Testis (tissue), 3 donors: Measurements from ENCODE around the gene ISY1. TPM values are rescaled to one million over a fixed set of nuclear protein-coding genes. Genes with fewer than 3 reads are reported as not detected.
"Not testable (repeated sequence)": the region's sequence is repeated elsewhere in the genome, so short reads cannot be mapped to it uniquely, and the experiment has no call there.

Source experiments
- DNase-seq: peaks from one replicate; pipeline ENCODE4 v3.0.0-alpha.2; 2019
- H3K27ac ChIP-seq, 2 donors: fragments of 200-600 bp; sonication (generic); one replicate each; pipeline ENCODE4 v1.5.1; 2019
- H3K27me3 ChIP-seq: fragments of 200-600 bp; sonication (generic); one replicate; pipeline ENCODE4 v1.5.1; 2019
- H3K36me3 ChIP-seq: fragments of 200-600 bp; sonication (generic); one replicate; pipeline ENCODE4 v1.5.1; 2017; ENCODE audit warnings: low read depth; ENCODE audit errors: missing control alignments
- H3K4me1 ChIP-seq: fragments of 200-600 bp; sonication (generic); one replicate; pipeline ENCODE4 v1.5.1; 2019
- H3K4me3 ChIP-seq, 2 donors: fragments of 200-600 bp; sonication (generic); one replicate each; pipeline ENCODE4 v1.5.1; 2017 to 2019
- H3K9me3 ChIP-seq: fragments of 200-600 bp; sonication (generic); one replicate; pipeline ENCODE4 v1.5.1; 2017
- POLR2A ChIP-seq: fragments of 450-650 bp; IDR thresholded peaks from one replicate; pipeline ENCODE4 v1.6.1; 2017; ENCODE audit warnings: antibody characterized with exemption, mild to moderate bottlenecking, moderate library complexity
- WGBS, 2 donors: methylation state at CpG; one replicate each; pipeline ENCODE4 v1.1.5; 2018; 5-methylcytosine and 5-hydroxymethylcytosine counted together
- intact Hi-C: fragments of 100-400 bp; cut with DNase I; formaldehyde crosslinking; loops from one replicate; pipeline ENCODE4 v1.15.1; 2023; ENCODE audit warnings: low total_unique reads
- polyA plus RNA-seq: library from polyadenylated mRNA; stranded (reverse); fragments of 350-450 nt; fragmentation: Illumina TruSeq; extraction: RNeasy Lipid Tissue Mini Kit (QIAGEN cat#74804); gene quantifications from one replicate; pipeline ENCODE4 v1.2.3, GENCODE V29; 2014; ENCODE audit warnings: low read depth, low replicate concordance; ENCODE audit not compliant: insufficient read depth
- total RNA-seq, 2 donors: library from RNA; depleted of rRNA; stranded (reverse); fragments of >200 nt; gene quantifications; one replicate each; pipeline ENCODE4 v1.2.3, GENCODE V29; 2016
- TF ChIP-seq, protein P1 (sequence below), 3 experiments: fragments of 450-650 bp in 2 of 3; fragments of 200-600 bp in 1 of 3; sonication (generic) in 1 of 3; IDR thresholded peaks; one replicate each; pipeline ENCODE4 v1.5.1; 2016 to 2019; ENCODE audit warnings: antibody characterized with exemption in 3 of 3, mild to moderate bottlenecking in 2 of 3, moderate library complexity in 1 of 3

ISY1 gene
- total and polyA plus RNA-seq, 3 donors from 2014 or later, result 19.4 to 21.0 (median 20.7) TPM

DNA sequence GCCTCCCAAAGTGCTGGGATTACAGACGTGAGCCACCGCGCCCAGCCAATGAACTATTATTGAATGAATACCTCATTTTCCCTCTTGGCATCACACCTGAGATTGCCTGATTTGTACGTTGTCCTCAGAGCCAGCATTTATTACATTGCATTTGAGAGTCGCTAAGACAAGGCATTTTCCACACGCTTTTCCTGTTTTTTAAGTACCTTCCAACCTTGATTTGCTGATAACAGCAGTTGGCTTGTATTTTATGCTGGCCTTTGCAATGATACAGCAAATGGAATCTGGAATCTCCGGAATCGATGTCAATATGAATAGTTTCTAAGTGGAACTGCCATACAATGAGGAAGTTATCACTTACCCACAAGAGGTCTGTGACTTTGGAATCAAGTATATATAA, 38.5 kb upstream of the ISY1 start:
- intact Hi-C loops, result no loop called here

DNA sequence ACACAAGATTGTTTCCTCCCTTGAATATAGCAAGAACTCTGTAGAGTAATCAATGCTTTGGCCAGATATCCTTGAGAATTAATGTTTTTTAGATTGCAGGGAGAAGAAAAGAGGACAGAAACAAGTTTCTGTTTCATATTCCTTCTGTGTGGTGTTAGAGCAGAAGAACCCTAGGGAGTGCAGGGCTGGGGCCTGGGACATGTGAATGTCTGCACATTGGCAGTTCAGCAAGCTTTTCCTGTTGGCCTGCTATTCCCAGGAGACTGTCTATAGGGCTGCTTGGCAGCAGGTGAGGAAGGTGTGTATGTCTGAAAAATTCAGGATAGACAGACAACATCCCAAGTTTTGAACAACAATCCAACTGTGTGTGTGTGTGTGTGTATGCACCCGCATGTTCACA, 36.5 kb upstream of the ISY1 start:
- no peaks in the 10 kb centered on the region for H3K27me3 ChIP-seq
- peaks cover 18% of the 10 kb centered on the region for H3K4me1 ChIP-seq
- TF ChIP-seq, protein P1, sequence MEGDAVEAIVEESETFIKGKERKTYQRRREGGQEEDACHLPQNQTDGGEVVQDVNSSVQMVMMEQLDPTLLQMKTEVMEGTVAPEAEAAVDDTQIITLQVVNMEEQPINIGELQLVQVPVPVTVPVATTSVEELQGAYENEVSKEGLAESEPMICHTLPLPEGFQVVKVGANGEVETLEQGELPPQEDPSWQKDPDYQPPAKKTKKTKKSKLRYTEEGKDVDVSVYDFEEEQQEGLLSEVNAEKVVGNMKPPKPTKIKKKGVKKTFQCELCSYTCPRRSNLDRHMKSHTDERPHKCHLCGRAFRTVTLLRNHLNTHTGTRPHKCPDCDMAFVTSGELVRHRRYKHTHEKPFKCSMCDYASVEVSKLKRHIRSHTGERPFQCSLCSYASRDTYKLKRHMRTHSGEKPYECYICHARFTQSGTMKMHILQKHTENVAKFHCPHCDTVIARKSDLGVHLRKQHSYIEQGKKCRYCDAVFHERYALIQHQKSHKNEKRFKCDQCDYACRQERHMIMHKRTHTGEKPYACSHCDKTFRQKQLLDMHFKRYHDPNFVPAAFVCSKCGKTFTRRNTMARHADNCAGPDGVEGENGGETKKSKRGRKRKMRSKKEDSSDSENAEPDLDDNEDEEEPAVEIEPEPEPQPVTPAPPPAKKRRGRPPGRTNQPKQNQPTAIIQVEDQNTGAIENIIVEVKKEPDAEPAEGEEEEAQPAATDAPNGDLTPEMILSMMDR (IDR thresholded peaks at IDR 0.05), result no peak
- no peak for TF ChIP-seq POLR2A
- no peak for DNase-seq
- H3K9me3 ChIP-seq, result no peaks in the 10 kb centered on the region
- WGBS, 2 donors, result 75 to 85% methylated on average over 1 of the region's 1 CpG
- no peak overlapping the region for H3K4me3 ChIP-seq
- H3K27ac ChIP-seq, result peak overlapping the region in 1 of 2 donors; percentile 65
- intact Hi-C loops, result no loop called here
- H3K36me3 ChIP-seq, result no peaks in the 10 kb centered on the region

More for the DNA sequence above, 38.5 kb upstream of the ISY1 start:
- Histone ChIP-seq H3K4me1 (peaks cover 18% of the 10 kb centered on the region), H3K27me3 (no peaks in the 10 kb centered on the region), H3K36me3 (no peaks in the 10 kb centered on the region), H3K9me3 (no peaks in the 10 kb centered on the region), H3K27ac (no peak overlapping the region), H3K4me3 (no peak overlapping the region)
- WGBS, 2 donors, result 88 to 92% methylated on average over 8 of the region's 8 CpGs
- TF ChIP-seq, protein P1 (IDR thresholded peaks at IDR 0.05), result no peak
- no peak for TF ChIP-seq POLR2A
- DNase-seq, result no peak

DNA sequence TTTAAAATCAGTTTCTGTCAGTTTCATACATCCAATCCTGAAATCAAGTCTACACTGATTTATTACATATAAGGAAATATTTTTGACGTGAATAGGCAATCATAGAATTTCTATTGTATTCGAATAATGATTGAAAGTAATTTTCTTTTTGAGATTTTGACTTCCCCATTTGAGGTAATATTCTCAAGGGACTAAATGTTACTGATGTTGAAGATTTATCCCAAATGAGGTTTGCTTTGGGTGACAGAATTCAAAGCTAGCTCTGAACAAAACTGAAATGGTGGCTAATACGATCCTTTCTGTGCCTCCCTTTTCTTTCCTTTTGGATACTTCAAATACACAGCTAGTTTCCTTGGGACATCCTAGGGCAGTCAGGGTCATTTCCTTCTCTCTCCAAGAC, 35.7 kb upstream of the ISY1 start:
- Histone ChIP-seq H3K4me3 (no peak overlapping the region), H3K27me3 (no peaks in the 10 kb centered on the region), H3K27ac (peak overlapping the region in 1 of 2 donors; percentile 65), H3K9me3 (no peaks in the 10 kb centered on the region), H3K36me3 (no peaks in the 10 kb centered on the region), H3K4me1 (peaks cover 18% of the 10 kb centered on the region)
- no peak for DNase-seq
- intact Hi-C loops, result no loop called here
- no peak for TF ChIP-seq POLR2A
- TF ChIP-seq, protein P1 (IDR thresholded peaks at IDR 0.05), result no peak
- 73 to 82% methylated on average over 3 of the region's 3 CpGs for WGBS, 2 donors

DNA sequence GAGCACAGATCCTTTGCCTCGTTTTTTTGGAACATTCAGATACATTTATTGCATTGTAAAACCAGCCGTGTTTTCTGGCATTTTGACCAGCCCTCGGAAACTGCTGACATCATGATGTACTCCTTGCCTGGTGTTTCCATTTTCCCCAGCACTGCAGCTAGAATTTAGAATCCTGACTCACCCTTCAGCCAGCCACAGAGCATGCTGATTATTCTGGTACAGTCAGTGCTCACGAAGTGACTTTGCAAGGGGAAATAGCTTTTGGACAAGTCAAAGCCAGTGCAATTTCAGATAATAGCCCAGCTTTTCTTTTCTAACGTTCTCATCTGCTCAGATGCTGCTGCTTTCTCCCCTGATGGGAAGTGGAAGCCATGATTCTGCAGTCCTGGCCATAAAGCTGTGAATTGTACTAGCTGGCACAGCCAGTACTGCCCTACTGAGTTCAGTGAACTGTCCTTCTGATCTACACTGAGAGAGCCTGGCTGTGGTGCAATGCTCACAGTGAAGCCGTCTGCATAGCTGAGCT, 34.9 kb upstream of the ISY1 start:
- 30 to 38% methylated on average over 6 of the region's 6 CpGs for WGBS, 2 donors
- intact Hi-C loops, result no loop called here
- H3K4me1 ChIP-seq, result peaks cover 18% of the 10 kb centered on the region
- TF ChIP-seq POLR2A, result no peak
- TF ChIP-seq, protein P1 (IDR thresholded peaks at IDR 0.05), result no peak
- H3K4me3 ChIP-seq, result no peak overlapping the region
- H3K9me3 ChIP-seq, result no peaks in the 10 kb centered on the region
- no peaks in the 10 kb centered on the region for H3K36me3 ChIP-seq
- DNase-seq, result peak; percentile 72
- peak overlapping the region in 1 of 2 donors; percentile 65 for H3K27ac ChIP-seq
- no peaks in the 10 kb centered on the region for H3K27me3 ChIP-seq

DNA sequence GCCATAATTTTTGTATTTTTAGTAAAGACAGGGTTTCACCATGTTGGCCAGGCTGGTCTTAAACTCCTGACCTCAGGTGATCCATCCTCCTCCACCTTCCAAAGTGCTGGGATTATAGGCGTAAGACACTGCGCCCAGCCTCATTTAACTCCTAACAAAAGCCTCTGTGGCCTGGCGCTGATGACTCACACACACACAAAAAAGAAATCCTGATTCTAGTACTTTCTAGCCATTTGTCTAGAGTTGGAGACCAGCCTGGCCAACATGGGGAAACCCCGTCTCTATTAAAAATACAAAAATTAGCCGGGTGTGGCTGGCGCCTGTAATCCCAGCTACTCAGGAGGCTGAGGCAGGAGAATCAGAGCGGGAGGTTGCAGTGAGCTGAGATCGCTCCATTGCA, 28.9 kb upstream of the ISY1 start:
- H3K4me1 ChIP-seq, DNase-seq, intact Hi-C loops, H3K27ac ChIP-seq, H3K4me3 ChIP-seq, H3K36me3 ChIP-seq, H3K27me3 ChIP-seq, H3K9me3 ChIP-seq: not testable (repeated sequence)
- 95% methylated on average over 8 of the region's 8 CpGs for WGBS, 2 donors
